GM21529 (cell line): ENCODE data around the gene ATG13.
A peak's percentile ranks its signal among the peaks of the same experiment; 100 is the strongest.
"Not testable (repeated sequence)": the region's sequence is repeated elsewhere in the genome, so short reads cannot be mapped to it uniquely, and the experiment has no call there.

Experiments
- ATAC-seq: cut with Tn5 transposase; IDR thresholded peaks from one replicate; pipeline ENCODE4 v1.9.1; 2021; ENCODE audit not compliant: unreplicated experiment

ATG13 gene

DNA sequence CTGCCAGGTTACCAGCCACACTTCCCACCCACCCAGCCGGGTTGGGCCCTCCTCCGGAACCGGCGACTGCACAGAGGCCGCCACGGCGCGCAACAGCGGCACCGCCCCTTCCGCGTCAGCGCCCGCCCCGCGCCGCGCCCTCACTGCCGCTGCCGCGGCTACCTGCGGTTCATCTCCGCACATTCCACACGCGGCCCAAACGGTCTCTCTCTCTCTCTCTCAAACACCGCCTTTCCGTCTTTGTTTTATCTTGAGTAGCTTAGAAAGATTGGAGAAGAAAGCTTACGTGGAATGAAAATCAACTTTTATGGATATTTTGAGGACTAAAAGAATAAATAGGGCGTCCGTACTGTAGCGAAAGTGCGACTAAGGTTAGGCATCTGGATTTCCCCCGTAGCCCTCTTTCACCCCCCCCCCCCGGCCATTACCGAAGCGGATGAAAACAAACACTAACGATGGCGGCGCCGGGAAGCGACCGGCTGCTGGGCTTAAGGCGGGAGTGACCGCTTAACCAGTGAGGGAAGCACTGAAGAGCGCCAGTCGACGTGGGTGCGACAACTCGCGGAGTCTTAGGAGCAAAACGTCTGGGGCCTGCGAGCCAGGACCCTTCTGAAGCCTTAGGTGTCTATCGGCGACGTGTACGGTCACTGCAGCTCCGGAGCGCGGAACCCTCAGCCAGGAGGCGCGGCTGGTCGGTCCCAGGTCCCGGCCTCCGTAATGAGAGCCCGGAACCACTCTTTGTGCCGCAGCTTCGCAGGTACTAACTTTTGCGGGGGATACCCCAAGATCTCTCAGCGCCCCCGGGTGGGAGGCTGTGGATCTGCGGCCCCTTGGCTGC lies at the start of gene ATG13, which contains the start of gene HARBI1:
Gene ATG13, plus strand, starts transcription at position 420 of the 838 bp plus-strand sequence. CDS start 26,739 bp downstream, outside the sequence.
Gene HARBI1, minus strand, starts transcription at position 94 of the 838 bp plus-strand sequence. CDS start 990 bp downstream, outside the sequence.
- peak; percentile 94 for ATAC-seq

DNA sequence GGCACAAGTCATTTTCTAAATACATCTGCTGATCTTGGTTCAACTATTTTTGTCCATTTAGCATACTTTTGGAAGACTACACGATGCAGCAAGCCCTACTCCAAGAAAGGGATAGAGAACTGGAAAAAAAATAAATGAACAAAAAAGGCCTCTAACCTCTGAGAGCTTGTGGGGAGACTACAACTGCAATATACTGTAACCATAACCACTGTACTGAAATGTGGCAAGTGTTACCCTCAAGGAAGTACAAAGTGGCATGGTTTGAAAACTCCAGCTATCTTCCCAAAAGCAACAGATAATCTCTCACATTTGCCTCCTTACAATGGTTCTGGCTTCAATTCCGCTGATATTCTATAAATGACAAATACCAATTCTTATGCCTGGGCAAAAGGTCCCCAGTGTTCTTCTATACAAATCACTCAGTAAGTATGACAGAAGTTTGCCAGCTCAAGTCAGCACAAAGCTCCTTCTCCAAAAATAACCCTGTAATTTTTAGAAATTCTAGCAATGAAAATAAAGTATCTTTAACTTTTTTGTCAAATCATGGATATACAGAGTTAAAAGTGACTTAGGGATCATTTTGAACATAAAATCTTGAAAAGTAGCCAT lies 46.5 kb upstream of the ATG13 start:
- no peak for ATAC-seq

DNA sequence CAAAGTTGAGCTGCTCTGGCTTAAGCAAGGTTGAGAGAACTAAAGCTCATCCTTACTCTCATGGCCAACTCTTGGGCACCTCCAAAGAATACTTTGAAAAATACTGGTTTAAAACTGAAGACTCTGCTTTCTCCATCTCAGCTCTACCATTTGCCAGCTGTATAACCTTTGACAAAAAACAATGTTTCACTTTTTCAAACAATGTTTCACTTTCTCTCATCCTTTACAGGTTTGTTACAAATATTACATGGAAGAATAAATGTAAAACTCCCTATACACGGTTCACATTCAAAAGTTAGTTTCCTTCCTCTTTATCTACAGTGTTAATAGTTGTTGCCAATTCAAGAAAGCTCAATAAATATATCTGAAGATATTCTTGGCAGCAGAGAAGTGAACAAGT lies 42.7 kb upstream of the ATG13 start:
- ATAC-seq = no peak

DNA sequence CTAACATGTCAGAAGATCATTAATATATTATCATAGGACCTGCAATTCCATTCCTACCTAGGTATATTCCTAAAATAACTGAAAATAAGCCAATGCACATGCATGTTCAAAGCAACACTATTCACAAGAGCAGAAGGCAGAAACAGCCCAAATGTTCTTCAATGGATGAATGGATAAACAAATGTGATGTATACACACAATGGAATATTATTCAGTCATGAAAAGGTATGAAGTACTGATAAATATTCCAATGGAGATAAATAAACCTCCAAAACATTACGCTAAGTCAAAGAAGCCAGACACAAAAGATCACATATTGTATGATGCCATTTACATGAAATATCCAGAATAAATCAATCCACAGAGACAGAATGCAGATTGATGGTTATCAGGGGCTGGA lies 40.3 kb upstream of the ATG13 start:
- no peak for ATAC-seq

DNA sequence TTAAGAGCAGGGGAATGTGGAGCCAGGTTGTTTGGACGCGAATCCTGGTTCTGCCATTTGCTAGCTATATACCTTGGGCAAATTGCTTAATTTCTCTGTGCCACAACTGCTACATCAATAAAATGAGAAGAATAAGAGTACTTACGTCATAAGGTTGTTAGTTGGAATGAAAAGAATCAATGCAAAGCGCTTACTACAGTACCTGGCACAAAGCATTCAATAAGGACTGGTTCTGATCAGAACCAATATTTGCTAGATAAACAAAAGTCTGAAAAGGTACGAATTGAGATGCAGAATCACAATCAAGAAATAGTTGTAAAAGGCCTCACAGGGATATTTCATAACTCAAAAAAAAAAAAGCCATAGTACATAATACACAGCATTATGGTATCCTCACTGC lies 34.8 kb upstream of the ATG13 start:
- no peak for ATAC-seq

DNA sequence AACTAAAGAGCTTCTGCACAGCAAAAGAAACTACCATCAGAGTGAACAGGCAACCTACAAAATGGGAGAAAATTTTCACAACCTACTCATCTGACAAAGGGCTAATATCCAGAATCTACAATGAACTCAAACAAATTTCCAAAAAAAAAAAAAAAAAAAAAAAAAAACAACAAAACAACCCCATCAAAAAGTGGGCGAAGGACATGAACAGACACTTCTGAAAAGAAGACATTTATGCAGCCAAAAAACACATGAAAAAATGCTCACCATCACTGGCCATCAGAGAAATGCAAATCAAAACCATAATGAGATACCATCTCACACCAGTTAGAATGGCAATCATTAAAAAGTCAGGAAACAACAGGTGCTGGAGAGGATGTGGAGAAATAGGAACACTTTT lies 33.8 kb upstream of the ATG13 start:
- not testable (repeated sequence) for ATAC-seq

DNA sequence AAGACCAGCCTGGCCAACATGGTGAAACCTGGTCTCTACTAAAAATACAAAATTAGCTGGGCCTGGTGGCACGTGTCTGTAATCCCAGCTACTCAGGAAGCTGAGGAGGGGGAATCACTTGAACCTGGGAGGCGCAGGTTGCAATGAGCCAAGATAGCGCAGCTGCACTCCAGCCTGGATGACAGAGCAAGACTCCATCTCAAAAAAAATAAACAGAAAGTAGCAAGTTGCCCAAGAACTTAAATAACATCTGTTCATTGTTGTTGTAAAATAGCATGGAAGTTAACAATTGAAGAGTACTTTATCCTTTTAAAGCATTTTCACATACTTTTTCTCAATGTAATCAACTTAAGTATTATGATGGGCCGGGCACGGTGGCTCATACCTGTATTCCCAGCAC lies 29.2 kb upstream of the ATG13 start:
- ATAC-seq = no peak

DNA sequence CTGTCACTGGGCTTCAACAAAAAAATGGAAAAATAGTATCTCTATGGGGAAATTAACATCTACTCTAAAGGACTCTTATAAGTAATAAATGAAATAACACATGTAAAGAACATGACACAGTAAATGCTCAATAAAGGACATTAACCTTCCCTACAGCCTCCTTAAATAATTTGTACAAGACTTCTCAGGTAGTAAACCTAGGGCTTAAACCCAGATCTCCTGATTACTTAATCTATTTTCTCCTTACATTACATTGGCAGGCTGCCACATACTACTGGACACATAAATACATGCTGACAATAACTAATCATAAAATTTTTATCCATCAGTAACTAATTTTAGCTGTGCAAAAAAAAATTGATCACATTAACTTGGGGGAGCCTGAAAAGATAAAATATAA lies 28.4 kb upstream of the ATG13 start:
- no peak for ATAC-seq

DNA sequence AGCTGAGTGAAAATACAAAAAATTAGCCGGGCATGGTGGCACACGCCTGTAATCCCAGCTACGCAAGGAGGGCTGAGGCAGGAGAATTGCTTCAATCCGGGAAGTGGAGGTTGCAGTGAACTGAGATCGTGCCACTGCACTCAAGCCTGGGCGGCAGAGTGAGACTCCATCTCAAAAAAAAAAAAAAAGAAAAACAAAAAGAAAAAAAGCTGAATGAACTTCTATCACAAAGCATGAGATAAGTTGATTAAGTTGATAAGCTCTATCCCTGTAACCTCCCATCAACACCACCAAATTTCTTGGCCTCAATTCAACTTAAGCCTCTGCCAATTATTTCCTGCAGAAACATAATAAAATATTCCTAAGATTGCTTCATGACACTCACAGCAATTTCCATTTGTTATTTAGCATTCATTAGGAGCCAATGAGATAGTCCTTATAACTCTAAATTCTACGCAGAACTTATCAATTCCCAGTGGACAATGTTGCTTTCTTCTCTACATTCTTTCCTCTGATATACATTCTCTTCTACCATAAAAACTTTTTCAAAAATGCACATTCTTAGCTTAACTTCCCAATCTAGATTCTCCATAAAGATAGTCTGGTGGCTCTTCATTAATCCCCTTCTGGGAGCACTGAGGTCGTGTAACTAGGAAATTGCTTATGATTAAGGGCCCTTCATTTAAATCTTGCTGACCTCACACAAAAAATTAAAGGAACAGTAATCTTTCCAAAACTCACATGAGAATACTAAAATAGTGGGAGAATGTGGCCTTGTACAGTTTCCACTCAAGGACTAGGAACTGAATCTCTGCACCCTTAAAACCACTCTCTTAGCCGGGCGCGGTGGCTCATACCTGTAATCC lies 26.4 kb upstream of the ATG13 start:
- no peak for ATAC-seq

DNA sequence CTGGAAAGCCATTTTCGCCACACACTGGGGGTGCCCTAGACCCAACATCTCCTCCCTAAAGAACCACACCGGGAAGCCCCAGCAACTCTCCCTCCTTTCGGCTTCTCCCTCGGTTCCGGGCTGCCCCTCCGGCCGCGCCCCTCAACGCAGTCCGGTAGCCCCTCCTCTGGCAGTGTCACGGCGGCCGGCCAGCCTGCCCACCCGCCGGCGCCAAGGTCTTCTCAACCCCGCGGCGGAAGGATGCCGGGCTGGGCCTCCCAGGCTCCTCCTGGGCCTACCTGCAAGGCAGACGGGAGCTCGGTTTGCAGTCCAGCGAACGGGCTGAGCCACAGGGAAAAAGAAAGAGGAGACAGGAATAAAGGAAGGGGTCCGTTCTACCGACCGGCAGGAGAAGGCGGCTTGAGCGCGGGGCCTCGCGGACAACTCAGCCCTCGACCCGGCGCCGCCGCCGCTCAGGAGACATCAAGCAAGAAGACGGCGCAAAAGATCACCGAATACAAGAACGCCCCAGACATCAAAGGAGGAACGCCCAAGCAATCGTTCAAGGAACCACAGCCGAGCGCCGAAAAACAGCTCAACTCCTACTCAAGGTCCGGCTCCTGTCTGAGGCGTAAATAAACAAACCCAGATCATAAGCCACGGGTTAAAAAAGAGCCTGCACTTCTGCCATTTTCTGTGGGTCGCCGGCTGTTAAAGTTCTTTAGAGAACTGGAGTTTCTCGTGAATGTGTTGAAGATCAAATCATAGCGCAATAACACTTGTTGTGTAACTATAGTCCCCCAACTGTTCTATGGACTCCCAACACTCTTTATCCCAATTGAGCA lies 23.6 kb upstream of the ATG13 start, which contains the start of gene AMBRA1:
Gene AMBRA1, minus strand, starts transcription at position 474 of the 824 bp plus-strand sequence. CDS start 45,643 bp downstream, outside the sequence.
- peak; percentile 71 for ATAC-seq

DNA sequence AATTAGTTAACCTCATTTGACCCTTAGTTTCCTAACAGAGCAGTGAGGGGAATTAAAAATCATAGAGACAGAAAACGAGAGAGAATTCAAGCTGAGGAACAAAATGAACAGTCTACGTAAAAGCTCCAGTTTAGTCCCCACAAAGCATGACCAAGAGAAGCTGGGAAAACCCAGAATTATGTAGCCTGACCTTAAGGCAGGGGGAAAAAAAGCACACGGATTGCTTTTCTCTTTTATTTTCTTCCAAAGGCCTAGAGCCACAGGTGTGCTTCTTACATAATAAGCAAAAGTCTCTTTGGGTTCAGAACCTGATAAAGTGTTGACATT lies 23.0 kb upstream of the ATG13 start:
- ATAC-seq = no peak

DNA sequence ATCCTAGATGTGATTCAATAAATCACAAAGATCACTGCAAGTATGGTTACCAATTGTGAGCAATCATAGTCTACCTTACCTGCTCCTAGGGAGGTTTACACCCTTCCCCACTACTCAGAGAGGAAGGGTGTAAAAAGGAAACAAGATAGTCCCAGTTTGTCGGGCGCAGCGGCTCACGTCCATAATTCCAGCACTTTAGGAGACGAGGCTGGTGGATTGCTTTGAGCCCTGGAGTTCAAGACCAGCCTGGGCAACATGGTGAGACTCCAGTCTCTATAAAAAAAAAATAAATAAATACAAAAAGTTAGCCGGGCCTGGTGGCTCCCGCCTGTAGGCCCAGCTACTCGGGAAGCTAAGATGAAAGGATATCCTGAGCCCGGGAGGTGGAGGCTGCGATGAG lies 22.6 kb upstream of the ATG13 start:
- ATAC-seq = no peak

DNA sequence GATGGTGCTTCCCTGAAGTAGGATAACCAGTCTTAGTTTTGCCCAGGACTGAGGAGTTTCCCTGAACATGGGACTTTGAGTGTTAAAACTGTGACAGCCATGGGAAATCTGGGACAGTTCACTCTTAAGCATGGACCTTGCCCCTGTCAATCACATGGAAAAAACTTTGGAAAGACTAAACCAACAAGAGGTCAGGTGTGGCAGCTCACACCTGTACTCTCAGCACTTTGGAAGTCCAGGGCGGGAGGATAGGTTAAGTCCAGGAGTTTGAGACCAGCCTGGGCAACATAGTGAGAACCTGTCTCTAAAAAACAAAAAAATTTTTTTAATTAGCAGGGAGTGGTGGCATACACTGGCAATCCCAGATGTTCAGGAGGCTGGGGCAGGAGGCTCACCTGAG lies 20.2 kb upstream of the ATG13 start:
- no peak for ATAC-seq

DNA sequence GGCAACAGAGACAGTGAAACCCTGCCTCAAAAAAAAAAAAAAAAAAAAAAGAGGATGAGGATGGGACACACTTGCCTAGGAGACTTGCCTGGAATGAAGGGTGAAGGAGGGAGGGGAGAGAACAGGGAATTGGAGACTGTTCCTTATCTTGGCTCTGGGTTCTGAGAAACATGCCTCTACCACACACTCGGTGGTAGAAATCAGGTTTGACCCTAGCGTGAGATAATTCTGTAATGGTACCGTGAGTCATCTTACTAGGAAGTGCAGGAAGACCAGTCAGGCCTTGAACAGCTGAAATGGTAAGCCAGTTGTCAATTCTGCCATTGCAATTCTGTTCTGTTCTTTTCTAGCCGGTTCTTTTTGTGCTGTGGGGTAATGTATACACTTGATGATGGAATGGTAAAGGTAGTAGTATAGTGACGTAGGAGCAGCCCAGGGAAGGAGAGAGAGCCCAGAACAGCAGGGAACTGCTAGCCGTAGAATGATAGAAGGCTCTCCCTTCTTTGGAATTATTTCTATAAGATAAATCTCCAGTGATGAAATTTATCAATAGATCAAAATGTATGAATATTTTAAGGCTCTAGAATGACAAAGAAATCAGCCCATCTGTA lies 19.6 kb upstream of the ATG13 start:
- ATAC-seq = no peak

DNA sequence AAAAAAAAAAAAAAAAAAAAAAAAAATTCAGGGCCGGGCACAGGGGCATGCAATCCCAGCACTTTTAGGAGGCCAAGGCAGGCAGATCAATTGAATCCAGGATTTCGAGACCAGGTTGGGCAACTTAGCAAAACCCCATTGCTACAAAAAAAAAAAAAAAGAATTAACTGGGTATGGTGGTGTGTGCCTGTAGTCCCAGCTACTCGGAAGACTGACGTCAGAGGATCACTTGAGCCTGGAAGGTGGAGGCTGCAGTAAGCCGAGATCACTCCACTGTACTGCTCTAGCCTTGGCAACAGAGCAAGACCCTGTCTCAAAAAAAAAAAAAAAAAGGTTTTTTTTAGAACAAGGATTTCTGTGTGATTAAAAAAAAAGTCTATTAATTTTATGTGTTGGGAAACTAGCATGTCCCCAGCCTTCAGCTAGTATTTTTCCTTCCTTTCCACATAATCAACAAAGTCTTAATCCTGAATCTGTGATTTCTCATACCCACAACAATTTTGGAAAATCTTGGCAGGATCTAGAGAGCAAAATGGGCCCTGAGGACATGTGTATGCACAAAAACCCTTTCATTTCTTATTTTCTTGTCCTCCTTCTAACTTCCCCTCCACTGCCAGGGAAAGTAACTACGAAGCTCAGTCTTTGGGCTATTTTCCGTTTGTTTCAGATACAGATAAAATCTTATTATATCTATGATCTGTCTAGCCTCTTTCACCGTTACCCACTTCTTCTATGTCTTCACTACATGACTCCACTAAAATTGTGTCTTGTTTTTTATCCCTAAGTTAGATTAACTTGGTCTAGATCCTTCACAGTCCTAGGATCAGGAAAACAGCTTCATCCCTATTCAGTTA lies 17.8 kb upstream of the ATG13 start:
- ATAC-seq = no peak

DNA sequence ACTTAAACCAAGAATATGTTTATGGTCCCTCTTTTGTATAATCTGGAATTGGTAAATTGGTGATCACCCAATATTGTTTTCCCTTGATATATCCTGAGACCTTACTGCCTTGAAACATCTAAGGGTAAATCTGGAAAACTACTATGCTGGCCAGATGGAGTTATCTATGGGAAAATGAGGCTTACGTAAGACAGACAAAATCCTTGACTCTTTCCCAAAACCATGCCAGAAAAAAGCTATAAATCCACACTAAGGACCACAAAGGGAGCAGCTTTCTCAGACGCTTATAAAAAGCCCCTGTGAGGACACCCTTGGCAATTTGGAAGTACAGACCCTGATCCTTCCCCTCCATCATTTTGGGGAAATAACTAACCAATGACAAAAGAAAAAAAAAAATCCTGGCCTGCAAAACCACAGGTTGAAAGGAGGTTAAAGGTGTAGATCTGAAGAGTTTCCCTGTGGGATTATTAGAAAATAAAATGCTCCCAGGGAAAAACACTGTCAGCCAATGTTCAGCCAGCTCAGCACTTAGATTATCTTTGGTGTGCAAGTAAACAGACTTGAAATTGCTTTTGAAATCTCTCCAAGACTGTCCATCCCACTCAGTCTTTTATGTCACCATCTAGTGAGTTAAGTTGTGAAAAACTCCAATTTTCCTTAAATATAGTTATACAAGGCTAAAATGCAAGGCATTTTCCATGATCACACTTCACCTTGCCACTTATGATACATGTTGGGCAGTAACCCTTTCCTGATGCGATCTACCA lies 17.0 kb upstream of the ATG13 start:
- ATAC-seq = no peak

DNA sequence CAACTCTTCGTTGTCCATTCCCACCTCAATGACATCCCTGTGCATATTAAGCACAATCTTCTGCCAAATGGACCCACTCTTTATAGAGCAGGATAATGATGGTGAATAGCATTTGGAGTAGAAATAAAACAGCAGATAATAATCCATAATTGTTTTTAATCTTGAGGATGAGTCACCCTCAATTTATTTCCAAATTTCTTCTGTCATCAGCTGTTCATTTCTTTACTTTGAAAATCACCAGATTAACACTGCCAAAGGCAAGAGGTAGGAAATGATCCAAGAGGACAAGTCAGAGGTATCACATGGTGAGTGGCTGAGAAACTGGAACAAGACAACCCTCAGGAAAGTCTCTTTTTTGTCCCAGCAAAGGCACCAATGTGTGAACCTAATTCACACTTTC lies 16.2 kb upstream of the ATG13 start:
- ATAC-seq = no peak

DNA sequence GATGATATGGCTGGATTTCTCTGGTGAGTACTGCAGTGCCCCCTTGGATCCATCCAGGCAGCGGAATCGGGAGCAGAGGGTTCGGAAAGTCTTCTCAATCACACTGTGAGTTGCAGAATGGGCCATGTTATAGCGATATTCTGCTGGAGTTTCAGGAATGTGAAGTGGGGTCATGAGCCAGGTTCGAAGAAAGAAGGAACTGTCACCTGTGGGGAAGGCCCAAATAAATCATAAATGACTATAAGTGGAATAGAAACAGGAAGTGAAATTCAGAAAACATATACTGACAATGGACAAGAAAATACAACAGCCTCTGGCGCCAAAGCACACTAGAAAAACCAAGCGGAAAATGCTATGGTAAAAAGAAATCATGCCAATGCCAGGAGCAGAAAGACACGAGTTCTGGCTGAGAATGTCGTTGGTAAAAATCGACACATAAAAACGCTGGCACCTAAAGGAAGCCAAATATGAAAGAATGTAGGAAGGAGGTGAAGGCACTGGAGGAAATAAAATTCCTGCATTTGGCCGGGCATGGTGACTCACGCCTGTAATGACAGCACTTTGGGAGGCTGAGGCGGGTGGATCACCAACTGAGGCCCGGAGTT lies 13.5 kb upstream of the ATG13 start:
- no peak for ATAC-seq
